B cell (primary cell): ENCODE data around the gene MICA. TPM values are rescaled to one million over a fixed set of nuclear protein-coding genes. Genes with fewer than 3 reads are reported as not detected.

ENCODE experiments used
- ATAC-seq: fragments of 200-7000 bp; cut with Tn5 transposase; one replicate; pipeline ENCODE4 v1.10.0; 2021; ENCODE audit warnings: low read depth, mild to moderate bottlenecking, moderate number of reproducible peaks, moderate library complexity
- CTCF ChIA-PET: fragments of 350-600 bp; sonication (Branson Sonifier 250); formaldehyde crosslinking; loops from one replicate; lab custom pipeline; 2021; ENCODE audit warnings: antibody characterized with exemption, inconsistent platforms; lab: Charles Lee
- POLR2A ChIA-PET: fragments of 350-600 bp; sonication (Branson Sonifier 250); formaldehyde crosslinking; loops from one replicate; lab custom pipeline; 2021; ENCODE audit warnings: antibody characterized with exemption; lab: Charles Lee
- DNase-seq: peaks from one replicate; pipeline ENCODE4 v3.0.0; 2013
- H2AFZ ChIP-seq: 2 replicates; pipeline ENCODE4 v1.6.1; 2012; ENCODE audit warnings: mild to moderate bottlenecking, low read depth, low read length; ENCODE audit not compliant: insufficient read depth, poor library complexity, severe bottlenecking
- H3K27ac ChIP-seq, 2 donors: 1 replicate in 1 of 2; 2 replicates in 1 of 2; pipeline ENCODE4 v1.5.1; 2012 to 2013; ENCODE audit warnings: low read length in 2 of 2, mild to moderate bottlenecking in 2 of 2, moderate library complexity in 1 of 2
- H3K27me3 ChIP-seq, 4 experiments: fragments of 200-600 bp in 1 of 4; sonication (generic) in 1 of 4; replicated peaks in 1 of 4; 1 replicate in 2 of 4; 2 replicates in 2 of 4; pipeline versions ENCODE4 v1.6.1 to v1.7.0; 2013 to 2016; ENCODE audit warnings: low read length in 3 of 4, mild to moderate bottlenecking in 2 of 4, mixed read lengths in 1 of 4, moderate library complexity in 1 of 4; ENCODE audit not compliant: insufficient read depth in 4 of 4, control insufficient read depth in 3 of 4; ENCODE audit errors: control extremely low read depth in 1 of 4
- H3K36me3 ChIP-seq, 2 experiments: replicated peaks in 1 of 2; 1 replicate in 1 of 2; 2 replicates in 1 of 2; pipeline versions ENCODE4 v1.6.1 to v1.7.1; 2013; ENCODE audit warnings: low read length in 1 of 2; ENCODE audit not compliant: insufficient read depth in 2 of 2, control insufficient read depth in 1 of 2; ENCODE audit errors: control extremely low read depth in 1 of 2, extremely low read depth in 1 of 2
- H3K4me1 ChIP-seq, 2 donors: fragments of 200-600 bp in 1 of 2; sonication (generic) in 1 of 2; 1 replicate in 1 of 2; 2 replicates in 1 of 2; pipeline versions ENCODE4 v1.5.1 to v1.6.1; 2013 to 2017; ENCODE audit warnings: low read length in 2 of 2; ENCODE audit not compliant: control insufficient read depth in 2 of 2, insufficient read depth in 2 of 2
- H3K4me2 ChIP-seq: replicated peaks from 2 replicates; pipeline ENCODE3; 2012; ENCODE audit warnings: mild to moderate bottlenecking, low read depth, low read length; ENCODE audit not compliant: poor library complexity, severe bottlenecking
- H3K4me3 ChIP-seq, 5 experiments: fragments of 200-600 bp in 1 of 5; sonication (generic) in 1 of 5; 1 replicate in 3 of 5; 2 replicates in 2 of 5; pipeline versions ENCODE4 v1.5.1 to v1.7.0; 2011 to 2016; ENCODE audit warnings: low read length in 4 of 5, mild to moderate bottlenecking in 4 of 5, low read depth in 2 of 5, control low read depth in 1 of 5, moderate library complexity in 1 of 5; ENCODE audit not compliant: insufficient read depth in 1 of 5; ENCODE audit errors: control extremely low read depth in 1 of 5, extremely low read depth in 1 of 5
- H3K79me2 ChIP-seq: fragments of 200-600 bp; sonication (generic); one replicate; pipeline ENCODE4 v1.6.0; 2016; ENCODE audit warnings: low read length; ENCODE audit not compliant: control insufficient read depth, insufficient read depth
- H3K9ac ChIP-seq: fragments of 200-600 bp; sonication (generic); 2 replicates; pipeline ENCODE4 v1.6.1; 2017; ENCODE audit warnings: mild to moderate bottlenecking, low read length, moderate library complexity
- H3K9me3 ChIP-seq, 3 donors: one replicate each; pipeline versions ENCODE4 v1.6.1 to v1.7.1; 2013; ENCODE audit warnings: low read length in 2 of 3; ENCODE audit not compliant: control insufficient read depth in 2 of 3, insufficient read depth in 1 of 3; ENCODE audit errors: control extremely low read depth in 1 of 3
- H4K20me1 ChIP-seq: 2 replicates; pipeline ENCODE4 v1.6.0; 2012; ENCODE audit warnings: mild to moderate bottlenecking, low read length; ENCODE audit not compliant: insufficient read depth, control insufficient read depth, poor library complexity, severe bottlenecking
- H3K27ac Mint-ChIP-seq: one replicate; pipeline ENCODE4 v1.8.0; 2021; ENCODE audit warnings: mixed read lengths
- H3K27me3 Mint-ChIP-seq: one replicate; pipeline ENCODE4 v1.8.0; 2021; ENCODE audit warnings: mixed read lengths
- H3K4me1 Mint-ChIP-seq: one replicate; pipeline ENCODE4 v1.8.0; 2021; ENCODE audit warnings: mixed read lengths
- H3K4me3 Mint-ChIP-seq: one replicate; pipeline ENCODE4 v1.8.0; 2021; ENCODE audit warnings: mixed read lengths
- H3K9me3 Mint-ChIP-seq: one replicate; pipeline ENCODE4 v1.8.0; 2022; ENCODE audit warnings: mixed read lengths; ENCODE audit not compliant: insufficient read depth
- CTCF ChIP-seq: fragments of 200-600 bp; IDR thresholded peaks from one replicate; pipeline ENCODE4 v1.8.0; 2022; ENCODE audit warnings: antibody characterized with exemption, mild to moderate bottlenecking
- EZH2 ChIP-seq: IDR thresholded peaks from 2 replicates; pipeline ENCODE4 v1.6.1; 2012; ENCODE audit warnings: borderline replicate concordance, low read depth, mild to moderate bottlenecking, moderate library complexity, low read length; ENCODE audit not compliant: insufficient read depth, poor library complexity, severe bottlenecking
- WGBS: methylation state at CpG from one replicate; pipeline ENCODE4 v1.1.5; 2013; ENCODE audit warnings: missing lambda C conversion rate; ENCODE audit not compliant: insufficient coverage; 5-methylcytosine and 5-hydroxymethylcytosine counted together
- intact Hi-C: fragments of 100-400 bp; cut with micrococcal nuclease; formaldehyde crosslinking; loops from one replicate; pipeline ENCODE4 v1.10.0; 2022
- polyA plus RNA-seq: library from polyadenylated mRNA; depleted of rRNA; stranded (reverse); fragments of >200 nt; gene quantifications from 2 replicates; pipeline ENCODE4 v1.2.3, GENCODE V29; 2012
- total RNA-seq, 2 donors: library from RNA; stranded (reverse); fragments of 120-200 nt in 1 of 2; gene quantifications; 1 replicate in 1 of 2; 2 replicates in 1 of 2; pipeline versions ENCODE4 v1.2.3 to v1.2.4, GENCODE V29; 2013 to 2022

MICA gene
- total and polyA plus RNA-seq, 2 donors (not counting 1 experiment from before 2014, with no cell fraction given): 13.9 to 28.5 TPM

- Histone ChIP-seq H2AFZ (no peak overlapping the region), H3K79me2 (peaks cover 59% of the 10 kb centered on the region), H3K9me3 (no peaks in the 10 kb centered on the region), H4K20me1 (peaks cover 53% of the 10 kb centered on the region), H3K27ac (peak overlapping the region; percentile 98 to 100), H3K4me3 (peak overlapping the region in 4 of 5 experiments; percentile 67 to 98 (median 88)), H3K9ac (peak overlapping the region; percentile 100), H3K4me2 (peak overlapping the region; percentile 92), H3K27me3 (no peaks in the 10 kb centered on the region), H3K36me3 (peaks cover 2 to 36% of the 10 kb centered on the region in 2 experiments), H3K4me1 (peaks cover 48% of the 10 kb centered on the region in 2 donors)
- DNase-seq (peak; percentile 78), ATAC-seq (peak; percentile 9)
- Mint-ChIP-seq H3K27me3 (no peaks in the 10 kb centered on the region), H3K4me3 (peak overlapping the region; percentile 99), H3K27ac (peak overlapping the region; percentile 100), H3K9me3 (no peaks in the 10 kb centered on the region), H3K4me1 (peaks cover 61% of the 10 kb centered on the region)
- TF ChIP-seq EZH2 (no peak), CTCF (no peak)
- intact Hi-C loops: loop anchor here (2.0 to 10.0 kb wide), 3 partner anchors 46 to 742 kb away; partner anchors contain the start of genes MICA, MRPS18B, PPP1R10 and TCF19
- ChIA-PET CTCF (no interaction called here), POLR2A (interaction anchor here (1.9 kb wide), 1 partner anchor 87 kb away, joined by 38 read pairs; no protein-coding TSS in a partner anchor)
- WGBS: under 1% methylated on average over 56 of the region's 83 CpGs
Observed at GRCh38 chr6:31356216-31356945, 47.0 kb upstream of the MICA start.
